RPMI8226 (cell line): ENCODE results near the gene MEP1B.
"Not testable (repeated sequence)": the region's sequence is repeated elsewhere in the genome, so short reads cannot be mapped to it uniquely, and the experiment has no call there.

Experiments
- DNase-seq: peaks from one replicate; pipeline ENCODE4 v3.0.0-alpha.2; 2015

Gene MEP1B

DNA sequence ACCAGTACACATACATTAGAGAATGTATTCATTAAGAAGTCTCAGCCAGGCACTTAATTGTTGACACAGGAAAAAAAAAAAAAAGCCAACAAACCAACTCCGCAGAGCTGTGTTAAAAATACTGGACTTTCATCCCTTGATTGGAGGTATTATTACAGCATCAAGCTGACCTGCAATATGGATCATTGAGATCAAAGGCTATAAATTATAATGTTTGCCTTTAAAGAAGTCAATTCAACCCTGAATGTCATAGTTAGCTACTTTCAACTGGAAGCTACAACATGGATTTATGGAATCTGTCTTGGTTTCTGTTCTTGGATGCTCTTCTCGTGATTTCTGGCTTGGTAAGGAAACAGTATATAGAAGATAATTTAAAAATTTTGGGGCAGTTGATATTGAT, at the start of gene MEP1B:
TSS of gene MEP1B (plus strand) at position 250 of the 400 bp plus-strand sequence. CDS start at position 282, 32 bp downstream.
- DNase-seq = no peak

GRCh38 chr18:32148185-32148870, 41.5 kb upstream of the MEP1B start:
- no peak for DNase-seq

- no peak for DNase-seq
Observed at GRCh38 chr18:32152705-32153448, 37.0 kb upstream of the MEP1B start.

DNA sequence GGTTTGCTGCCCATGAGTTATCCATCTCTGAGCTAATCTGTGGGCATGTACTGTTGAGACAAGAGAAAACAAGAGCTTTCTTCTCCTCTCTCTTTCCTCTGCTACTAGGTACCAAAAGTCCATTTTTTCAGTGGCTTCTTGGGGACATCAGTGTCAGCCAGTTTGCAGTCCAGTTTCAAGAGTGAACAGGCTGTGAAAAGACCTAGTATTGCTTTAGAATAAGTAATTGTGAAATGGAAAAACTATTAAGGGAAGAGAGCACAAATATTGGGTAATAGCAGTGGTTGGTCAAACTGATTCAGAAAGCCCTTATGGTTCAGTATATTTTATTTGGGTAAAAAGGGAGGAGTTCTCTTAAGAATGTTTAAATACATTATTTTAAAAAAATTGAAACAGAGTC, 33.0 kb upstream of the MEP1B start:
- no peak for DNase-seq

- no peak for DNase-seq
Observed at GRCh38 chr18:32157580-32157979, 32.3 kb upstream of the MEP1B start.

GRCh38 chr18:32158108-32158624, 31.7 kb upstream of the MEP1B start:
- DNase-seq = peak; percentile 84

DNA sequence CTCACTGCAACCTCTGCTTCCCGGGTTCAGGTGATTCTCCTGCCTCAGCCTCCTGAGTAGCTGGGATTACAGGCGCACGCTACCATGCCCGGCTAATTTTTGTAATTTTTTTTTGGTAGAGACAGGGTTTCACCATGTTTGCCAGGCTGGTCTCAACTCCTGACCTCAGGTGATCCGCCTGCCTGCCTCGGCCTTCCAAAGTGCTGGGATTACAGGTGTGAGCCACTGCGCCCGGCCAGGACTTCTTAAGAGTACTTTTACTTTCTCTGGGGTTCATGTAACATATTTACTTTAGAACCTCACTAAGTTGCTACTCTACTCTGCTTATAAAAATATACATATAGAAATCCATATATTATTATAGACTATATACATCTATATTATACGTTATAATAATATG, 31.2 kb upstream of the MEP1B start:
- not testable (repeated sequence) for DNase-seq

DNA sequence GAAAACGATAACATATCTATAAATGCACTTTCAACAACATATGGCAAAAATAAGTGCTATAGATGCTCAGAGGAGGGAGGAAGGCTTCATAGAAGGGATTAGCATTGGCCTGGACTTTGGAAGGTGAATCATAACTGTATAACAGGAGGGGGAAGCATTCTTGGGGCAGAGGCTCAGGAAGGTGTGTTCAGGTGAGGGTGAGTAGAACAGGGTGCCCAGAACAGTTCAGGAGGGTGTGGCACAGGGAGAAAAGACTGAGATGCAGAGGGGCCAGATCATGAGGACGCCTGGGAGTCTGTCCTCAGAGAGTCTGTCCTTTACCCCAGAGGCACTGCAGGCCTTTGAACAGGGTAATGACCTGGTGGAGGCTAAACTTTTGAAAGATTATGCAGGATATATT, 29.3 kb upstream of the MEP1B start:
- DNase-seq = no peak

GRCh38 chr18:32167980-32168730, 21.7 kb upstream of the MEP1B start:
- DNase-seq = no peak

GRCh38 chr18:32173654-32174053, 16.2 kb upstream of the MEP1B start:
- no peak for DNase-seq

GRCh38 chr18:32174719-32175118, 15.1 kb upstream of the MEP1B start:
- DNase-seq = no peak

DNA sequence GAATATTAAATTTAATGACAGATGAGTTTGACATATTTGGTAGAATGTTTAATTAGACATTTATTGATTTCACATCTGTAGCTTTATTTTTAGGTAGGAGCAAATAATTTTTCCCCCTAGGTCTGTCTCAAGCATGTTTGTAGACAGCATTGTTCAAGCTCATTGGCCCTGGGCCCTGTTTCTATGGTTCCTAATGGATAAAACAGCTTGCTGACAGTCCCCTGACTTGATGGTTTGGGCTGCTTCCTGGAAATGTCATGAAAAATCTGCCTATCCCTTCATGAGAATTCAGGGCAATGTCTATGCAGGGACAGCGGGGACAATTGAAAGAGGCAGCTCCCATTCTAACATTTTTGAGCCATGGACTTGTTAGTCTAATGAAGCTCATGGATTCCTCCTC, 14.6 kb upstream of the MEP1B start:
- no peak for DNase-seq

DNA sequence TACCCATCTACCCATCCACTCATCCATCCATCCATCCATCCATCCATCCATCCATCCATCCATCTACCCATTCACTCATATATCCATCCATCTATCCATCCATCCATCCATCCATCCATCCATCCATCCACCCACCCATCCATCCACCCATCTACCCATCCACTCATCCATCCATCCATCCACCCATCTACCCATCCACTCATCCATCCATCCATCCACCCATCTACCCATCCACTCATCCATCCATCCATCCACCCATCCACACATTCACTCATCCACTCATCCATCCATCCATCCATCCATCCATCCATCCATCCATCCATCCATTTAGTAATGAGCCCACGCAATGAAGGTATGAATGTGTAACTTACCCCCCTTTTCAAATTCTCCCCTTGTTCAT, 13.1 kb upstream of the MEP1B start:
- DNase-seq = not testable (repeated sequence)

DNA sequence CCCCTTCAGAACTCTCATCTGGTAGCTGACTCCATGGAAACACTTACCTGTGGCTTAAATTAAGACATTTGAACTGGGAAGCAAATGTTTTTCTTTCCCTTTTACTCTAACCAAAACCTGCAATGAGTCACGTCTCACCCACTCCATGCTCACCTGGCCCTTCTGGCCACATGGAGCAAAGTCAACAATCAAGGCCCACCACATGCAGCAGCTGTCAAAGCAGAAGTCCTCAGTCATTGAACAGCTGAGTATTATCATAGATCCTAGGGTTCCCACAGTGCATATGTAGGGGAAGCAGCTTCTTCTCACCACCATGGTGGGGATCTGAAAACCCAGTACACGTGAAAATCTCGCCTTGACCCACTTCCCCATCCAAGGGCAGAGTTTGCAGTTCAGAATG, 12.3 kb upstream of the MEP1B start:
- no peak for DNase-seq

- DNase-seq = no peak
Observed at GRCh38 chr18:32183503-32183902, 6.3 kb upstream of the MEP1B start.

GRCh38 chr18:32190209-32190608, 370 bp downstream of the MEP1B start:
- no peak for DNase-seq

- DNase-seq = no peak
Observed at GRCh38 chr18:32195881-32196815, 6.3 kb downstream of the MEP1B start.

DNA sequence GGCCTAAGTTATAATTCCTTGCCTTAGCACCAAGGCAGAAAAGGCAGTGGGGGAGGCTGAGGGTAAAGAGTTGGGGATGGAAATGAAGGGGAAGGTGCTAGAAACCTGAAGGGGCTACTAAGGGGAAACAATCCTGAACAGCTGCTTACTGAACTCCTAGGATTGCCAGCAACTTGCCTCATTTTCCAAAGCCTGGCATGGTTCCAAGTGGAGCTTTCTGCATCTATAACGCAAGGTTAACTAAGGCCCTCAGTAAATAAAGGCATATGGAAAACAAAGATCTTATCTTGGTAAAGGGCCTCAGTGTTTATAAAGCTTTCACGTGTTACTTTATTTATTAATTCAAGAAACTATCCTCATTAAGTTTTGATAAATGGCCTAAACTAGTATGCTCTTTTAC, 10.9 kb downstream of the MEP1B start:
- DNase-seq = no peak

GRCh38 chr18:32201948-32202672, 12.3 kb downstream of the MEP1B start:
- DNase-seq = no peak

GRCh38 chr18:32208023-32208422, 18.2 kb downstream of the MEP1B start:
- no peak for DNase-seq

- no peak for DNase-seq
Observed at GRCh38 chr18:32208577-32208976, 18.7 kb downstream of the MEP1B start.
